Endothelial cell of umbilical vein (primary cell): ENCODE results near the gene RBM38. TPM values are rescaled to one million over a fixed set of nuclear protein-coding genes. Genes with fewer than 3 reads are reported as not detected.

Source experiments
- BruUV-seq: library from RNA; stranded (reverse); fragments of 400-500 nt; replicated peaks from 2 replicates; lab custom pipeline; 2021; lab: Mats Ljungman, UMichigan
- CTCF ChIA-PET: fragments of 300-600, 350-600 bp; sonication (Branson Sonifier 250); formaldehyde crosslinking; loops from one replicate; lab custom pipeline; 2021; ENCODE audit warnings: antibody characterized with exemption, inconsistent platforms; lab: Charles Lee
- POLR2A ChIA-PET: fragments of 300-600, 350-600 bp; sonication (Branson Sonifier 250); formaldehyde crosslinking; loops from one replicate; lab custom pipeline; 2021; ENCODE audit warnings: antibody characterized with exemption, inconsistent platforms; lab: Charles Lee
- DNase-seq: peaks from one replicate; pipeline ENCODE4 v3.0.0-alpha.2; 2011; ENCODE audit warnings: low read depth, low spot score
- FAIRE-seq: peaks from 2 replicates; lab custom pipeline; 2011; peaks lifted over from hg19 to GRCh38; lab: Jason Lieb, UNC
- H2AFZ ChIP-seq: 2 replicates; pipeline ENCODE4 v1.6.0; 2012; ENCODE audit warnings: low read depth, low read length, control low read depth, inconsistent platforms
- H3K27ac ChIP-seq: 2 replicates; pipeline ENCODE4 v1.5.1; 2011; ENCODE audit warnings: low read depth, mild to moderate bottlenecking, control low read depth, low read length, moderate library complexity; ENCODE audit not compliant: insufficient read depth
- H3K27me3 ChIP-seq, 2 experiments: 2 replicates each; pipeline versions ENCODE4 v1.6.0 to v1.6.1; 2011; ENCODE audit warnings: low read length in 2 of 2, mixed read lengths in 1 of 2; ENCODE audit not compliant: control insufficient read depth in 2 of 2, insufficient read depth in 2 of 2
- H3K36me3 ChIP-seq, 2 experiments: 2 replicates in 1 of 2; 3 replicates in 1 of 2; pipeline ENCODE4 v1.5.1; 2011; ENCODE audit warnings: low read length in 2 of 2, mild to moderate bottlenecking in 1 of 2, moderate library complexity in 1 of 2; ENCODE audit not compliant: control insufficient read depth in 2 of 2, insufficient read depth in 2 of 2; ENCODE audit errors: extremely low read depth in 1 of 2
- H3K4me1 ChIP-seq: 3 replicates; pipeline ENCODE4 v1.5.1; 2011; ENCODE audit warnings: mild to moderate bottlenecking, low read length; ENCODE audit not compliant: control insufficient read depth, insufficient read depth; ENCODE audit errors: extremely low read depth
- H3K4me2 ChIP-seq: 2 replicates; pipeline ENCODE4 v1.6.1; 2011; ENCODE audit warnings: low read length, control low read depth, mixed read lengths; ENCODE audit not compliant: insufficient read depth
- H3K4me3 ChIP-seq, 3 experiments: fragments of 200-600 bp in 1 of 3; sonication (generic), shearing (Covaris generic) in 1 of 3; replicated peaks in 1 of 3; 2 replicates each; pipeline ENCODE4 v1.5.1; 2011 to 2016; ENCODE audit warnings: control low read depth in 3 of 3, low read length in 3 of 3, mild to moderate bottlenecking in 2 of 3, inconsistent platforms in 1 of 3, low read depth in 1 of 3, moderate library complexity in 1 of 3; ENCODE audit not compliant: insufficient read depth in 1 of 3
- H3K79me2 ChIP-seq: 2 replicates; pipeline ENCODE4 v1.6.0; 2012; ENCODE audit warnings: low read length, inconsistent platforms; ENCODE audit not compliant: control insufficient read depth, insufficient read depth
- H3K9ac ChIP-seq: replicated peaks from 2 replicates; pipeline ENCODE3; 2011; ENCODE audit warnings: low read length, control low read depth; ENCODE audit not compliant: insufficient read depth; ENCODE audit errors: extremely low read depth
- H3K9me1 ChIP-seq: replicated peaks from 3 replicates; pipeline ENCODE4 v1.6.0; 2011; ENCODE audit warnings: mild to moderate bottlenecking, low read length; ENCODE audit not compliant: control insufficient read depth, insufficient read depth; ENCODE audit errors: extremely low read depth
- H3K9me3 ChIP-seq: replicated peaks from 2 replicates; pipeline ENCODE4 v1.5.1; 2012; ENCODE audit warnings: low read length, inconsistent platforms; ENCODE audit not compliant: control insufficient read depth, insufficient read depth
- H4K20me1 ChIP-seq: replicated peaks from 2 replicates; pipeline ENCODE3; 2011; ENCODE audit warnings: mild to moderate bottlenecking, low read length; ENCODE audit not compliant: control insufficient read depth, insufficient read depth; ENCODE audit errors: extremely low read depth
- CTCF ChIP-seq, 2 donors: IDR thresholded peaks; 1 replicate in 1 of 2; 2 replicates in 1 of 2; pipeline ENCODE4 v1.5.1; 2011; ENCODE audit warnings: low read length in 2 of 2, mild to moderate bottlenecking in 2 of 2, moderate library complexity in 2 of 2, control low read depth in 1 of 2, inconsistent platforms in 1 of 2, low read depth in 1 of 2; ENCODE audit not compliant: insufficient read depth in 1 of 2; ENCODE audit errors: extremely low read depth in 1 of 2
- EZH2 ChIP-seq: IDR thresholded peaks from 2 replicates; pipeline ENCODE4 v1.6.1; 2012; ENCODE audit warnings: borderline replicate concordance, low read depth, mild to moderate bottlenecking, moderate library complexity, low read length, inconsistent platforms; ENCODE audit not compliant: severe bottlenecking
- GATA2 ChIP-seq: IDR thresholded peaks from 2 replicates; pipeline ENCODE4 v1.7.0; 2011; ENCODE audit warnings: low read depth, mild to moderate bottlenecking, moderate library complexity, mixed read lengths, low read length; ENCODE audit not compliant: insufficient read length, insufficient read depth
- MYC ChIP-seq: IDR thresholded peaks from one replicate; pipeline ENCODE4 v1.6.1; 2011; ENCODE audit warnings: mild to moderate bottlenecking, low read depth, low read length
- POLR2AphosphoS5 ChIP-seq: IDR thresholded peaks from 2 replicates; pipeline ENCODE4 v1.6.1; 2012; ENCODE audit warnings: low read depth, mild to moderate bottlenecking, control low read depth, low read length, moderate library complexity; ENCODE audit not compliant: insufficient read depth
- dilution Hi-C: fragments of 300-500 bp; cut with MboI; formaldehyde crosslinking; loops from one replicate; pipeline ENCODE4 v1.15.0; 2019; ENCODE audit warnings: low sequenced_read_pairs; ENCODE audit not compliant: extremely low pct_ligation_motif_present
- intact Hi-C: fragments of 100-400 bp; cut with micrococcal nuclease; formaldehyde crosslinking; loops from one replicate; pipeline ENCODE4 v1.10.0; 2022
- polyA plus RNA-seq, 4 experiments: library from polyadenylated mRNA; depleted of rRNA in 3 of 4; stranded (reverse) in 3 of 4; unstranded in 1 of 4; fragments of >200 nt; gene quantifications; 2 replicates each; pipeline versions ENCODE4 v1.2.1 to v1.2.3, GENCODE V29; 2011 to 2012; ENCODE audit warnings: missing spikeins in 1 of 4
- total RNA-seq: library from RNA; stranded (reverse); gene quantifications from 2 replicates; pipeline ENCODE4 v1.2.3, GENCODE V29; 2021

Gene RBM38
- total and polyA plus RNA-seq, 2 donors (not counting 3 experiments of a cell fraction or from before 2014, with no cell fraction given) = 22.1 to 37.4 TPM

- no peaks in the 10 kb centered on the region for H3K9me1 ChIP-seq
- no peak overlapping the region for H3K27ac ChIP-seq
- DNase-seq = no peak
- intact Hi-C loops (loop anchor here (10.0 kb wide), 1 partner anchor 329 kb away; the partner anchor contains the start of gene PMEPA1), dilution Hi-C loops (no loop called here)
- no peaks in the 10 kb centered on the region for H4K20me1 ChIP-seq
- H2AFZ ChIP-seq = no peak overlapping the region
- ChIA-PET CTCF (interaction anchor here (1.4 to 7.3 kb wide), 2 partner anchors 107 to 110 kb away, joined by 4 to 86 read pairs; no protein-coding TSS in a partner anchor), POLR2A (no interaction called here)
- no peak for TF ChIP-seq EZH2
- no peak for TF ChIP-seq GATA2
- no peaks in the 10 kb centered on the region for H3K36me3 ChIP-seq
- no TSS peak for BruUV-seq
- no peaks in the 10 kb centered on the region for H3K27me3 ChIP-seq
- FAIRE-seq = no peak
- peaks cover 10% of the 10 kb centered on the region for H3K4me1 ChIP-seq
- no peak overlapping the region for H3K4me2 ChIP-seq
- no peaks in the 10 kb centered on the region for H3K79me2 ChIP-seq
- no peak overlapping the region for H3K9ac ChIP-seq
- H3K9me3 ChIP-seq = no peaks in the 10 kb centered on the region
- no peak overlapping the region for H3K4me3 ChIP-seq
These were observed 5.3 kb upstream of the RBM38 start for GRCh38 chr20:57385940-57386339.

GRCh38 chr20:57386762-57387161, 4.4 kb upstream of the RBM38 start:
- POLR2A ChIA-PET = no interaction called here
- CTCF ChIA-PET = interaction anchor here (3.2 kb wide), 1 partner anchor 109 kb away, joined by 8 read pairs; no protein-coding TSS in a partner anchor

More at GRCh38 chr20:57386762-57387161, 4.4 kb upstream of the RBM38 start:
- no peak overlapping the region for H3K9ac ChIP-seq
- no peaks in the 10 kb centered on the region for H3K36me3 ChIP-seq
- peaks cover 10% of the 10 kb centered on the region for H3K4me1 ChIP-seq
- no peaks in the 10 kb centered on the region for H3K27me3 ChIP-seq
- no peak overlapping the region for H3K4me3 ChIP-seq
- no peaks in the 10 kb centered on the region for H3K9me1 ChIP-seq
- peaks cover 2% of the 10 kb centered on the region for H3K79me2 ChIP-seq
- dilution Hi-C loops (no loop called here), intact Hi-C loops (loop anchor here (10.0 kb wide), 1 partner anchor 328 kb away; the partner anchor contains the start of gene PMEPA1)
- no peak for DNase-seq
- no peak overlapping the region for H2AFZ ChIP-seq
- BruUV-seq = no TSS peak
- H4K20me1 ChIP-seq = no peaks in the 10 kb centered on the region
- no peak overlapping the region for H3K27ac ChIP-seq
- H3K4me2 ChIP-seq = no peak overlapping the region
- TF ChIP-seq MYC = no peak
- no peak for TF ChIP-seq POLR2AphosphoS5
- no peak for TF ChIP-seq CTCF (IDR thresholded peaks at IDR 0.05; ENCODE audit: extremely low read depth in 1 of 2, insufficient read depth in 1 of 2, low read depth in 1 of 2, low read length in 2 of 2)
- FAIRE-seq = no peak
- no peaks in the 10 kb centered on the region for H3K9me3 ChIP-seq
